Right lobe of liver (tissue), 6 donors: ENCODE measurements around the gene RHBDD1. TPM values are rescaled to one million over a fixed set of nuclear protein-coding genes. Genes with fewer than 3 reads are reported as not detected.
A peak's percentile ranks its signal among the peaks of the same experiment; 100 is the strongest.

Experiments used
- ATAC-seq, 4 donors: fragments of 200-7000 bp; cut with Tn5 transposase; one replicate each; pipeline ENCODE4 v1.9.1; 2020; ENCODE audit warnings: mild to moderate bottlenecking in 4 of 4, moderate library complexity in 4 of 4
- DNase-seq, 3 donors: peaks; one replicate each; pipeline ENCODE4 v3.0.0-alpha.2; 2020
- H3K27ac ChIP-seq, 3 donors: fragments of 200-600 bp; one replicate each; pipeline ENCODE4 v1.8.0; 2022
- H3K27me3 ChIP-seq, 2 donors: fragments of 200-600 bp; one replicate each; pipeline ENCODE4 v1.8.0; 2022
- H3K36me3 ChIP-seq, 4 donors: fragments of 200-600 bp; sonication (generic) in 1 of 4; one replicate each; pipeline versions ENCODE4 v1.5.1 to v1.8.0; 2017 to 2022; ENCODE audit warnings: control low read depth in 1 of 4
- H3K4me1 ChIP-seq, 4 donors: fragments of 200-600 bp; sonication (generic) in 1 of 4; one replicate each; pipeline versions ENCODE4 v1.5.1 to v1.8.0; 2017 to 2022; ENCODE audit warnings: control low read depth in 1 of 4
- H3K4me3 ChIP-seq, 3 donors: fragments of 200-600 bp; one replicate each; pipeline ENCODE4 v1.8.0; 2022
- H3K9me3 ChIP-seq, 4 donors: fragments of 200-600 bp; sonication (generic) in 1 of 4; one replicate each; pipeline versions ENCODE4 v1.5.1 to v1.8.0; 2017 to 2022; ENCODE audit warnings: control low read depth in 1 of 4
- POLR2A ChIP-seq: fragments of 450-650 bp; IDR thresholded peaks from one replicate; pipeline ENCODE4 v1.6.1; 2017; ENCODE audit warnings: antibody characterized with exemption, mild to moderate bottlenecking
- WGBS: methylation state at CpG from one replicate; pipeline ENCODE4 v1.1.6; 2018; ENCODE audit warnings: low coverage, low lambda C conversion rate; ENCODE audit not compliant: insufficient coverage; ENCODE audit errors: missing lambda C conversion rate; 5-methylcytosine and 5-hydroxymethylcytosine counted together
- intact Hi-C, 2 donors: fragments of 100-400 bp; cut with DNase I; formaldehyde crosslinking; loops; one replicate each; pipeline versions ENCODE4 v1.11.2 to v1.14.1; 2022
- total RNA-seq, 6 experiments: library from RNA; depleted of rRNA in 2 of 6; stranded (reverse); fragments of >200 nt in 2 of 6; fragmentation: NEBNext Ultra II Directional in 3 of 6; extraction: Animal tissue kit (Norgen Biotek cat#: 25700) in 3 of 6; gene quantifications; one replicate each; pipeline versions ENCODE4 v1.1.0 to v1.2.4, GENCODE V29; 2016 to 2023
- TF ChIP-seq, protein P1 (sequence below), 4 donors: fragments of 200-600 bp in 3 of 4; fragments of 450-650 bp in 1 of 4; IDR thresholded peaks; one replicate each; pipeline versions ENCODE4 v1.5.1 to v1.8.0; 2016 to 2022; ENCODE audit warnings: antibody characterized with exemption in 4 of 4, mild to moderate bottlenecking in 2 of 4
- donor health status: DM: no; HTN: yes; CAD: no.
- donor health status: DM: no; HTN: no; CAD: no.
- donor health status: DM: no; HTN: no; CAD: no.
- donor health status: DM: no; HTN: yes; CAD: no.
- donor health status: DM: no; HTN: yes; CAD: no.

The RHBDD1 gene
- total RNA-seq, 6 experiments from 2014 or later: 14.7 to 25.3 (median 21.0) TPM

DNA sequence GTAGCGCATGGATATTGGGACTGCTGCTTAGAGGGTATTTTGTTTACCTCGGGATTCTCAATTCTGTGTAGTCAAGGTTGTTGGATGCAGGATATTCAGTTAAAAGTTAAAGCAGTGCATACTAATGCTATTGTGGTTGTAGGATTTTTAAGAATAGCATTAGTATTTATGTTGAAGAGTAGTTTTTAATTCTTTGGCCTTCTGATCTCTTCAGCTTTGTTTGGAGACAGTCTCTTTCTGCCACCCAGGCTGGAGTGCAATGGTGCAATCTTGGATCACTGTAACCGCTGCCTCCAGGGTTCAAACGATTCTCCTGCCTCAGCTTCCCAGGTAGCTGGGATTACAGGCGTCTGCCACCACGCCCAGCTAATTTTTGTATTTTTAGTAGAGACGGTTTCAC lies 1.5 kb downstream of the RHBDD1 start:
- ATAC-seq (no peak), DNase-seq (no peak)
- WGBS: 69% methylated on average over 4 of the region's 7 CpGs
- intact Hi-C loops: no loop called here
- Histone ChIP-seq H3K4me1 (peaks cover 0 to 25% (median 12%) of the 10 kb centered on the region in 4 donors), H3K36me3 (no peaks in the 10 kb centered on the region), H3K9me3 (no peaks in the 10 kb centered on the region), H3K27me3 (no peaks in the 10 kb centered on the region), H3K4me3 (no peak overlapping the region), H3K27ac (peak overlapping the region in 1 of 3 donors; percentile 99)
- TF ChIP-seq, protein P1, sequence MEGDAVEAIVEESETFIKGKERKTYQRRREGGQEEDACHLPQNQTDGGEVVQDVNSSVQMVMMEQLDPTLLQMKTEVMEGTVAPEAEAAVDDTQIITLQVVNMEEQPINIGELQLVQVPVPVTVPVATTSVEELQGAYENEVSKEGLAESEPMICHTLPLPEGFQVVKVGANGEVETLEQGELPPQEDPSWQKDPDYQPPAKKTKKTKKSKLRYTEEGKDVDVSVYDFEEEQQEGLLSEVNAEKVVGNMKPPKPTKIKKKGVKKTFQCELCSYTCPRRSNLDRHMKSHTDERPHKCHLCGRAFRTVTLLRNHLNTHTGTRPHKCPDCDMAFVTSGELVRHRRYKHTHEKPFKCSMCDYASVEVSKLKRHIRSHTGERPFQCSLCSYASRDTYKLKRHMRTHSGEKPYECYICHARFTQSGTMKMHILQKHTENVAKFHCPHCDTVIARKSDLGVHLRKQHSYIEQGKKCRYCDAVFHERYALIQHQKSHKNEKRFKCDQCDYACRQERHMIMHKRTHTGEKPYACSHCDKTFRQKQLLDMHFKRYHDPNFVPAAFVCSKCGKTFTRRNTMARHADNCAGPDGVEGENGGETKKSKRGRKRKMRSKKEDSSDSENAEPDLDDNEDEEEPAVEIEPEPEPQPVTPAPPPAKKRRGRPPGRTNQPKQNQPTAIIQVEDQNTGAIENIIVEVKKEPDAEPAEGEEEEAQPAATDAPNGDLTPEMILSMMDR (IDR thresholded peaks at IDR 0.05): no peak
- no peak for TF ChIP-seq POLR2A

DNA sequence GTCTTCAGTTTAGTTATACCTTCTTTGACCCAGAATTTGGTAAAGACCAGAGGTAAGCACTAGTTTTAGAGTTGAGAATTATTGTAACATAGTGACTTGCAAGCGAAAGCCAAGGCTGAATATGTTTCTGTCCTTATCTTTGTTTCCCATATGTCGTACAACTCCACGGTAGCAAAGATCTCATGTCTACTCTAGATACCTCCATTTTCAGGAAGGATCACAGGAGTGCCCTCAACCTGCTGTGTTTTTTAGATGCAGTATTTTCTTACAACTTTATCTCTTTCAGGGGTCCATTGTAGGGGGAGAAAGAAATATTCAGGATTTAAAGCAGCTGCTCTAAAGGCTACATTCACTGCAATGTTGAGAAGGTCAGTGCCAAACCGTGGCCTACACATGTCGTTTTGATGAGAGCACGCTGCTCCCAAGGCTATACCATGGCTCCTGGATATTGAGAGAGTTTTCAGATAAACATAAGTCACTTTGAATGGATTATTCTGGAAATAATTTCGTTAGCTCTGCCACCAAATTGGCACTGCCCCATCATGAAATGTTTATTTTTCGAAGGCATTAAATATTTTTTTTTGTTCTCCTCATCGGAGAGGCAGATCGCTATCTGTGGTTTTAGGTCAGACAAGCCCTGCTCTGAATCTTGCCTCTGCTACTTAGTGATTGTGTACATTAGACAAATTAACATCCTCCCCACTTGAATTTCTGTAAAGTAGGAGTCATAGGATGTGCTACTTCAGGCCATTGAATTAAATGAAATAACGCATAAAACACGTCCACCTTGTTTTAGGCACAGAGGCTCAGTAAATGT lies 2.1 kb downstream of the RHBDD1 start:
- no peak overlapping the region for H3K27ac ChIP-seq
- ATAC-seq: no peak
- H3K9me3 ChIP-seq: no peaks in the 10 kb centered on the region
- H3K4me1 ChIP-seq: peaks cover 0 to 25% (median 12%) of the 10 kb centered on the region in 4 donors
- no peaks in the 10 kb centered on the region for H3K36me3 ChIP-seq
- WGBS: 83% methylated on average over 12 of the region's 12 CpGs
- TF ChIP-seq POLR2A: no peak
- TF ChIP-seq, protein P1 (IDR thresholded peaks at IDR 0.05): no peak
- no peak overlapping the region for H3K4me3 ChIP-seq
- H3K27me3 ChIP-seq: no peaks in the 10 kb centered on the region
- DNase-seq: no peak
- intact Hi-C loops: no loop called here

DNA sequence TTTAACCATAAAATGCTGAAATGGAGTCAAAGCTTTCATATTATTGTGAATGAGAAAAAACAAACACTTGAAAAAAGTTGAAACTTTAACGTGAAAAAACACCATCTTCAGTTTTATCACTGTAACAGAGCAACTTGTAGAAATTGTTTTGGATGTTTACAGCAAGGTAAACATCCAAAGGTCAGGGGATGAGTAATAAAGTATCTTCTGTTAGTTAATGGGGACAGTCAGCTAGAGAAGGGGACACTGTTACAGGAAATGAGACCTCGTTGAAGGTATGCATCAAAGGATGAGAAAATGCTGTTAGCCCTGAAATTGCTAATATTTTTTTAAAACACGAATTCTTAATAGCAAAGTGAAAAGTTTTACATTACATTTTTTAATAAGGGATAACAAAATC lies 2.9 kb downstream of the RHBDD1 start:
- Histone ChIP-seq H3K27me3 (no peaks in the 10 kb centered on the region), H3K4me1 (peaks cover 0 to 25% (median 12%) of the 10 kb centered on the region in 4 donors), H3K4me3 (no peak overlapping the region), H3K27ac (no peak overlapping the region), H3K9me3 (no peaks in the 10 kb centered on the region), H3K36me3 (no peaks in the 10 kb centered on the region)
- intact Hi-C loops: no loop called here
- 50% methylated on average over 3 of the region's 3 CpGs for WGBS
- ATAC-seq: peak in 1 of 4 donors; percentile 29
- DNase-seq: no peak
- no peak for TF ChIP-seq POLR2A
- TF ChIP-seq, protein P1 (IDR thresholded peaks at IDR 0.05): no peak

DNA sequence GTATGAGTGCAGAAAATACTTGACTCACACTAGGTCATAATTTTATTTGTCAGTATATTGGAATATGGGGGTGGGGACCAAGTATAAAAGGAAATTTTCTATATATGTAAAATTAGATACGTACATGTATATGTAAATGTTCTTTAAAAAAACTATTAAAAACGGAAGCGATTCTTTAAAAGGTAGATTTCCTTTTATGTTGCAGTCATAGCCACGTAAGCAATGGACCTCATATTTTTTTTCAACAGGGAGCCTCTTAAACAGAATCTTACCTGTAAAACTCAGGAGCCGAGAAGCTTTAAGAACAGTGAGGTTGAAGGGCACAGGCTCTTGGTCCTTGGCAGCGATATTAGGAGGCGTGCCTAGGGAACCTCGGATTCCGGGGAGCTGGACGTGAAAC lies 3.3 kb downstream of the RHBDD1 start:
- H3K27ac ChIP-seq: no peak overlapping the region
- no peaks in the 10 kb centered on the region for H3K36me3 ChIP-seq
- no peak overlapping the region for H3K4me3 ChIP-seq
- no peaks in the 10 kb centered on the region for H3K9me3 ChIP-seq
- no peaks in the 10 kb centered on the region for H3K27me3 ChIP-seq
- peaks cover 0 to 24% (median 12%) of the 10 kb centered on the region in 4 donors for H3K4me1 ChIP-seq
- ATAC-seq: no peak
- no peak for TF ChIP-seq POLR2A
- TF ChIP-seq, protein P1 (IDR thresholded peaks at IDR 0.05): no peak
- DNase-seq: no peak
- 95% methylated on average over 10 of the region's 10 CpGs for WGBS
- intact Hi-C loops: no loop called here
